Stimulated activated CD4-positive, alpha-beta T cell treated with anti-CD3 and anti-CD28 coated beads, TNF-alpha, amount 100 ng/mL, for 1 hour (primary cell): ENCODE measurements around the gene DNM2.
"Not testable (repeated sequence)": the region's sequence is repeated elsewhere in the genome, so short reads cannot be mapped to it uniquely, and the experiment has no call there.

ENCODE experiments used
- DNase-seq, 3 donors: peaks; one replicate each; pipeline ENCODE4 v3.0.0-alpha.2; 2020; ENCODE audit warnings: low read depth in 3 of 3, low spot score in 1 of 3

The DNM2 gene

DNA sequence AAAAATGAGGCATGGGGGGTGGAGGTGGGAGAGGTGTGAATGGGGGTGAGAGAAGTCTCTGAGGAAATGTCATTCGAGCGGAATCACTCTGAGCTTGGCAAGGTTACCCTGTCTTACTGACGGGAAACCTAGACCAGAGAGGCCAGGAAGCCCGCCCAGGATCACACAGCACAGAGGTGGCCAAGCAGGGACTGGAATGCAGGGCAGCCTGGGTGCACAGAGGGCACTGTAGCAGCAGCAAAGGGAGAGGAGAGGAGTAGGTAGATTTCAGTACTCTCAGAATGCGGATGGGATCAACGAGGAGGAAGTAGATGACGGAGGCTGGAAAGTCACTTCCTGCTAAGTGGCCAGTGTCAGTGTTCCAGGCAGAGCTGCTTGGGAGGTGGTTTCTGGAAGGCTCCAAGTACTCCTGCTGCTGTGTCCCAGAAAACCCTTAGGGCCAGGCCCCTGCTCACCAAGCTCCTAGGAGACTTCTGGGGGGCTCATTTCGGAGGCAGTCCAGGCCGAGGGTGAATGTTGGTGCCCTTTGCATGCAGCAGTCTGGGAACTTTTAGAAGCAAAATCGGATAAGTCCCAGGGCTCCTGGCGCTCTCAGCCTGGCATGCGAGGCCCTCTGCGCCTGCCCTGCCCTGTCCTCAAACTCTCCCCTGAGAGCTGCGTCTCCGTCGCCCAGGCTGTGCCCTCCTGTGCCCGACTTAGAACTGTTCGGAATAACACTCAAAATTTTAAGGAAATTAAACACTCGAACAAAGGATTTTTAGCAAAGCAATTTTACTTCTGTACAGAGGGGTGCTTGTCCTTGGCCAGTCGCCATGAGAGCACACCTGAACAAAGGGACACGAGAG is 33.5 kb downstream of the DNM2 start:
- DNase-seq, result no peak

DNA sequence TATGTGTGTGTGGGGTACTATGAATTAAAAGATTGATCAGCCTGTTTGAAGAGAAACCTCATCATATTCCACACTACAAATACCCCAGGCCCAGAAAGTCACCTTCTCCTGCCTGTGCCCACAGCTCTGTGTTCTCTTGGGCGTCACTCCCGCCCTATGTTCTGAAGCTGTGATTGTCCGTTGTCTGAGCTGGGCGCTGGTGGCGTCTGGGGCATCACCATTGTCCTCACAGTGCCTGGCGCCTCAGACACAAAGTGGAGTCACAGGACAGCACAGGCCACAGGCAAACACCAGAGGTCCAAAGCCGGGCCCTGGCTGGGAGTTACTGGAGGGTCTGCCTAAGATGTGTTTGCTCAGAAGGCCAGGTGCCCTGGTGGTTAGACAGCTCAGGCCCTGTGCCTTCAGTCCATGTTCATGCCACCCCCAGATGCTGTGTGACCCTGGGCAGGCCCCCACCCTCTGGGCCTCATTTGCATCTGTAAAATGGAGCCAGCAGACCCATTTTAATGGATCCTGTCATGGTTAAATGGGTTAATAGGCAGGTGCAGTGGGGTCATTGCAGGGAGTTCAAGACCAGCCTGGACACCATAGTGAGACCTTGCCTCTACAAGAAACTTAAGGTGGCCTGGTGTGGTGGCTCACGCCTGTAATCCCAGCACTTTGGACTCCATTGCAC is 34.5 kb downstream of the DNM2 start:
- no peak for DNase-seq

GRCh38 chr19:10752913-10753704 is 35.2 kb downstream of the DNM2 start:
- no peak for DNase-seq

DNA sequence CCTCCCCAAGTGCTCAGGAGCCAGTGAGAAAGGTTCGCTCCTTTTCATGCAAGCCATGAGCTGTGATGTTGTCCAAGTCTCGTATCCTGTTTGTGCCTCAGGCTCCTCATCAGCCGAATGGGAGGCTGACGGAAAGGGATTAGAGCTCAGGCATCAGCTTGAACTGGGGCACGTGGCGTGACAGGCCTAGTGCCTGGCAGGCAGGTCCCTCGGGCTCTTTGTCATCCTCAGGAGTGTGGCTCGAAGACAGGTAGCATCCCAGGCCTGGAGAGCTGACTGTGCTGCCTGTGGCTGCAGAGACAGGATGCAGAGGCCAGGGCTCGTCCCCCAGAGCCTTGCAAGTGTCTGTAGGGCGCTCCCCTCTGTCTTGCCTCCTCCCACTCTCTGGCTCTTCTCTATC is 38.5 kb downstream of the DNM2 start:
- DNase-seq, result no peak

GRCh38 chr19:10756791-10757190 is 38.9 kb downstream of the DNM2 start:
- no peak for DNase-seq

DNA sequence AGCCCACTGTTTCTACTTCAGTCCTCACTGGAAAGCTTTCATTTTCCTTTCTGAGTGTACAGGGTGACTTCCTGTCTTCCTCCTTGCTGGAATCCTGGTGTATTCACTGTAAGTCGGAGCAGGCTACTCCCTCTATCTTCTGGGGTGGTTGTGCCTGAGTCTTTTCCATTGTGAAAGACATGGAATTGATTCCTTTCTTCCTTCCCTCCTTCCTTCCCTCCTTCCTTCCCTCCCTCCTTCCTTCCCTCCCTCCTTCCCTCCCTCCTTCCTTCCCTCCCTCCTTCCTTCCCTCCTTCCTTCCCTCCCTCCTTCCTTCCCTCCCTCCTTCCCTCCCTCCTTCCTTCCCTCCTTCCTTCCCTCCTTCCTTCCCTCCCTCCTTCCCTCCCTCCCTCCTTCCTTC is 40.2 kb downstream of the DNM2 start:
- DNase-seq, result not testable (repeated sequence)

- DNase-seq, result no peak
Observed at GRCh38 chr19:10758978-10759377, 41.1 kb downstream of the DNM2 start.

DNA sequence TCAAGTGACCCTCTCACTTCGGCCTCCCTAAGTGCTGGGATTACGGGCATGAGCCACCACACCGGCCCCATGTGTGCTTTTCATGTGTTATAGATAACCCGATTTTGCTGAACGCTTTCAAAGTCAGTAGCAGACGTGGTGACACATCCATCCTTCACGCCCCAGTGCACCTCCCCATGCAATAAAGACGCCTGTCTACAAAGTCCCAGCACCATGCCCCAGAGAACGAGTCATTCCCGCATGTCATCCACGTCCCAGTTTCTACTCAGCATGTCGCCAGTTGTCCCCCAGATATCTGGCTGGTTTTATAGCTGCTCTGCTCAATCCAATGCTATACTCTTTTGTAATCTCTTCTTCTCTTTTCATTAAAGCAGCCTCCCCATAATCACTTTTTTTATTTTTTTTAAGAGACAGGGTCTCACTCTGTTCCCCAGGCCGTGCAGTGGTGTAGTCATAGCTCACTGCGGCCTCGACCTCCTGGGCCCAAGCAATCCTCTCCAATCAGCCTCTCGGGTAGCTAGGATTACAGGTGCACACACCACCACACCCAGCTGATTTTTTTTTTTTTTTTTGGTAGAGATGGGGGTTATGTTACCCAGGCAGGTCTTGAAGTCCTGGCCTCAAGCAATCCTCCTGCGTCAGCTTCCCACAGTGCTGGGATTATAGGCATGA is 42.5 kb downstream of the DNM2 start:
- no peak for DNase-seq

- DNase-seq, result no peak
Observed at GRCh38 chr19:10761443-10762250, 43.8 kb downstream of the DNM2 start.

GRCh38 chr19:10762656-10763055 is 44.8 kb downstream of the DNM2 start:
- no peak for DNase-seq

DNA sequence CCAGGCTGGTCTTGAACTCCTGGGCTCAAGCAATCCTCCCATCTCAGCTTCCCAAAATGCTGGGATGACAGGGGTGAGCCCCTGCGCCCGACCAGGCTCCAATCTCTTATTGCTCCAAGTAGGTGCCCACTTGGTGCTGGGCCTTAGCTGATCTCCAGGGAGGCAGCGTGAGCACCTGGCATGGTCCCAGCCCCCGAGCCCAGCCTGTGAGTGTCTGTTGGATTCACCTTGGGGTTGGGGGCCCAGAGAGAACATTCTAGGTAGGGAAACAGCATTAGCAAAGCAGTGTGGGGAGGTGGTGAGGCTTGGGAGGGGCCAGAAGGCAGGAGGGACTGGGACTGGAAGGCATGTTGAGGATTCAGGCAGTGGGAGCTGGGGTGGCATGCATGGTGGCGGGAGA is 45.5 kb downstream of the DNM2 start:
- no peak for DNase-seq

DNA sequence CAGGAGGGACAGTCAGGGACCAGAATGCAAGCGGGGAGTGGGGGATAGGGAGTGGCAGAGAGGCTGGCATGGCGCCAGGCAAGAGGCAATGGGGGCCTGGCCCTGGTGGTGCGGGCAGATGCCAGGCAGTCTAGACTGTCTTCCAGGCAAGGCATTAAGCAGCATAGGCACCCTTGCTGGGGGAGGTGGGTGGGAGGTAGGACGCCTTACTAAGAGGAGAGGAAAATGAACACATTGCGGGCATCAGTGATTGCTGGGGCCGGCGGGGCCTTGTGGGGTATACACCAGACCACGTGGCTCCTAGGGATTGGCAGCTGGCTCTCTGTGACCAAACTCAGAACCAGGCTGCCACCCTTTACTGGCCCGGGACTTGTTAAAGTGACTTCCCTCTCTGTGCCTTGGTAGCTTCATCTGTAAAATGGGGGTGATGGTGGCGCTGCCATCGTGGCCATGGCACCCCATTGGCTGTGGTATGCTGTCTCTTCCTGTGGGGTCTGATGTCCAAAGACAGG is 46.0 kb downstream of the DNM2 start:
- DNase-seq, result no peak

- no peak for DNase-seq
Observed at GRCh38 chr19:10764340-10764894, 46.5 kb downstream of the DNM2 start.

- no peak for DNase-seq
Observed at GRCh38 chr19:10766049-10766623, 48.3 kb downstream of the DNM2 start.

DNA sequence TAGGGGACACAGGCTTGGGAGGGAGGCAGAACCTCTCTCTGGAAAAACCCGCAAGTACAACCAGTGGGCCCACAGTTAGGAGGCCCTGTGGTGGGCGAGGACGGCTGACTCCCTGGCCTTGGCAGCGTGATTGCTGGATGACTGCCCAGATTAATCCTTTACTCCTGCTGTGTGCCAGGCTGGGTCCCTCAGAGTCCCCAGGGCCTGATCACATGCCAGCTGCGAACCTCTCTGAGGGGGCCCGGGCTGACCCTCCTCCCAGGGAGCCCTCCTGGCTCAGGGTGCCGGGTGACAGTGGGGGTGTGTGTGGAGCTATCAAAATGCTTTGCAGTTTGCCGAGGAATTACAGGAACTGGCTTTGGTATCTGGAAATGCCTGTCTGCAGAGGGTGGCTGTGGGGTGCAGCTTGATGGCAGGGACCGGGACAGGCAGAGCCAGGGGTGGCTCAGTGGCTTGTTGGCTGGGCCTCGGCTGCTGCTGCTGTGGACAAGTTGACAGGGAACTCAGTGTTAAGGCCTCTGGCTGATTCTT is 48.9 kb downstream of the DNM2 start:
- DNase-seq, result no peak

GRCh38 chr19:10767726-10768125 is 49.8 kb downstream of the DNM2 start:
- DNase-seq, result no peak

DNA sequence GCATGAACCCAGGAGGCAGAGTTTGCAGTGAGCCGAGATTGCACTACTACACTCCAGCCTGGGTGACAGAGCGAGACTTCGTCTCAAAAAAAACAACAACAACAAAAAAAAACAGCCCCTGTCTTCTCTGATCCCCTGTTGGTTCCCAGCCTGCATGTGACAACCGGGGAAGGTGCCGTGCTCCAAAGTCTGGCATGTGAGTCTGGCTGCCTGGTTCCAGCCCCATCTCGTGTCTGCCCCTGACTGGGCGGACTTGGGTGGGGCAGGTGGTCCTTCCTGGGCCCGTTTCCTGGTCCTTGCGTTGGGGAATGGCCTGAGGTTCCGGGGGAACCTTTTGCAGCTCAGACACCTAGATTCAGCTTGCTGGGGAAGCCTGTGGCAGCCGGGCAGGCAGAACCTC is 50.5 kb downstream of the DNM2 start:
- no peak for DNase-seq

GRCh38 chr19:10768936-10769335 is 51.1 kb downstream of the DNM2 start:
- DNase-seq, result no peak
